HCT116 (cell line): ENCODE measurements around the gene PYGO1. TPM values are rescaled to one million over a fixed set of nuclear protein-coding genes. Genes with fewer than 3 reads are reported as not detected.

Experiments
- ATAC-seq: fragments of 200-7000 bp; cut with Tn5 transposase; 2 replicates; pipeline ENCODE4 v1.9.1; 2020; ENCODE audit warnings: mild to moderate bottlenecking, moderate library complexity
- BruUV-seq: library from RNA; stranded (reverse); fragments of 400-500 nt; replicated peaks from 2 replicates; lab custom pipeline; 2021; lab: Mats Ljungman, UMichigan
- CTCF ChIA-PET: fragments of 300-600 bp; sonication (Branson Sonifier 250); formaldehyde crosslinking; loops from one replicate; lab custom pipeline; 2021; ENCODE audit warnings: antibody characterized with exemption; lab: Charles Lee
- POLR2A ChIA-PET: fragments of 300-600, 350-600 bp; sonication (Branson Sonifier 250); formaldehyde crosslinking; loops from one replicate; lab custom pipeline; 2021; ENCODE audit warnings: antibody characterized with exemption; lab: Charles Lee
- RAD21 ChIA-PET, 2 experiments: fragments of 300-600 bp; sonication (Branson Sonifier 250); formaldehyde crosslinking; loops; one replicate each; lab custom pipeline; 2023; ENCODE audit warnings: low total read pairs in 2 of 2; ENCODE audit not compliant: uncharacterized antibody in 2 of 2, unreplicated experiment in 2 of 2, low non-redundant PET in 1 of 2; lab: Charles Lee
- DNase-seq: peaks from one replicate; pipeline ENCODE4 v3.0.0-alpha.2; 2010; ENCODE audit warnings: low read depth, low spot score
- H2AFZ ChIP-seq: fragments of 200-600 bp; shearing (Covaris generic), sonication (generic); 2 replicates; pipeline ENCODE4 v1.6.1; 2017; ENCODE audit warnings: low read depth, mixed run types, mixed read lengths, antibody characterized with exemption, low read length; ENCODE audit not compliant: poor library complexity, severe bottlenecking
- H3K27ac ChIP-seq: 2 replicates; pipeline ENCODE4 v1.5.1; 2012; ENCODE audit warnings: low read depth, low read length
- H3K27me3 ChIP-seq: fragments of 200-600 bp; sonication (generic); 2 replicates; pipeline ENCODE4 v1.6.1; 2016; ENCODE audit warnings: mixed run types, low read length, mixed read lengths; ENCODE audit not compliant: insufficient read depth
- H3K36me3 ChIP-seq, 2 experiments: fragments of 200-500 bp in 1 of 2; fragments of 200-600 bp in 1 of 2; sonication (Bioruptor generic) in 1 of 2; sonication (generic) in 1 of 2; 2 replicates each; pipeline versions ENCODE4 v1.5.1 to v1.6.1; 2014 to 2016; ENCODE audit warnings: low read length in 2 of 2, inconsistent platforms in 1 of 2, mixed read lengths in 1 of 2, mixed run types in 1 of 2; ENCODE audit not compliant: insufficient read depth in 2 of 2, control insufficient read depth in 1 of 2
- H3K4me1 ChIP-seq, 2 experiments: fragments of 200-600 bp in 1 of 2; sonication (generic) in 1 of 2; 2 replicates each; pipeline versions ENCODE4 v1.5.1 to v1.6.1; 2012 to 2017; ENCODE audit warnings: low read length in 2 of 2, inconsistent platforms in 1 of 2, mild to moderate bottlenecking in 1 of 2, mixed read lengths in 1 of 2, mixed run types in 1 of 2, moderate library complexity in 1 of 2; ENCODE audit not compliant: insufficient read depth in 2 of 2, control insufficient read depth in 1 of 2
- H3K4me2 ChIP-seq: fragments of 200-600 bp; sonication (generic); 2 replicates; pipeline ENCODE4 v1.6.1; 2017; ENCODE audit warnings: mixed run types, low read length, mixed read lengths
- H3K4me3 ChIP-seq, 2 experiments: fragments of 200-600 bp in 1 of 2; sonication (generic) in 1 of 2; replicated peaks in 1 of 2; 2 replicates each; pipeline ENCODE4 v1.5.1; 2011 to 2016; ENCODE audit warnings: low read length in 2 of 2, control low read depth in 1 of 2, low read depth in 1 of 2, mild to moderate bottlenecking in 1 of 2, mixed read lengths in 1 of 2, mixed run types in 1 of 2
- H3K79me2 ChIP-seq: fragments of 200-600 bp; sonication (generic); 2 replicates; pipeline ENCODE4 v1.6.1; 2017; ENCODE audit warnings: mild to moderate bottlenecking, mixed run types, low read length, moderate library complexity, mixed read lengths; ENCODE audit not compliant: insufficient read depth
- H3K9ac ChIP-seq: fragments of 200-600 bp; sonication (generic); 2 replicates; pipeline ENCODE4 v1.6.1; 2016; ENCODE audit warnings: low read length, mixed read lengths
- H3K9me2 ChIP-seq: fragments of 200-600 bp; sonication (generic), shearing (Covaris generic); 2 replicates; pipeline ENCODE4 v1.6.1; 2017; ENCODE audit warnings: mixed run types, mild to moderate bottlenecking, moderate library complexity; ENCODE audit not compliant: insufficient read depth
- H3K9me3 ChIP-seq, 2 experiments: fragments of 200-500 bp in 1 of 2; fragments of 200-600 bp in 1 of 2; sonication (Bioruptor generic) in 1 of 2; sonication (generic) in 1 of 2; 2 replicates each; pipeline ENCODE4 v1.6.1; 2014 to 2017; ENCODE audit warnings: low read length in 2 of 2, mixed read lengths in 2 of 2, inconsistent platforms in 1 of 2, low read depth in 1 of 2, mild to moderate bottlenecking in 1 of 2, mixed run types in 1 of 2, moderate library complexity in 1 of 2; ENCODE audit not compliant: control insufficient read depth in 1 of 2, insufficient read depth in 1 of 2
- H4K20me1 ChIP-seq: fragments of 200-600 bp; sonication (generic), shearing (Covaris generic); 2 replicates; pipeline ENCODE4 v1.6.1; 2017; ENCODE audit warnings: mixed run types, mild to moderate bottlenecking, moderate library complexity; ENCODE audit not compliant: insufficient read depth
- CBX3 ChIP-seq: IDR thresholded peaks from 2 replicates; pipeline ENCODE4 v1.6.1; 2012; ENCODE audit warnings: low read depth
- ELF1 ChIP-seq: IDR thresholded peaks from 2 replicates; pipeline ENCODE4 v1.6.1; 2012; ENCODE audit warnings: low read depth, borderline replicate concordance
- EZH2 ChIP-seq: fragments of 200-600 bp; sonication (generic); IDR thresholded peaks from 2 replicates; pipeline ENCODE4 v1.6.1; 2017; ENCODE audit warnings: antibody characterized with exemption, mixed run types
- EZH2phosphoT487 ChIP-seq: fragments of 200-600 bp; IDR thresholded peaks from 2 replicates; pipeline ENCODE4 v1.6.1; 2018; ENCODE audit warnings: antibody characterized with exemption, borderline replicate concordance
- FOSL1 ChIP-seq: IDR thresholded peaks from 2 replicates; pipeline ENCODE4 v1.6.1; 2012; ENCODE audit warnings: low read depth
- POLR2A ChIP-seq: IDR thresholded peaks from 2 replicates; pipeline ENCODE4 v1.7.0; 2011; ENCODE audit warnings: borderline replicate concordance; ENCODE audit not compliant: insufficient read depth, insufficient read length; ENCODE audit errors: extremely low read depth
- POLR2AphosphoS5 ChIP-seq: IDR thresholded peaks from 2 replicates; pipeline ENCODE4 v1.6.1; 2011; ENCODE audit warnings: mild to moderate bottlenecking, low read depth, low read length, moderate library complexity
- RAD21 ChIP-seq: IDR thresholded peaks from 2 replicates; pipeline ENCODE4 v1.6.1; 2012; ENCODE audit warnings: low read depth, mild to moderate bottlenecking
- SRF ChIP-seq: IDR thresholded peaks from 2 replicates; pipeline ENCODE4 v1.6.1; 2012; ENCODE audit warnings: low read depth
- TCF7L2 ChIP-seq: IDR thresholded peaks from 2 replicates; pipeline ENCODE4 v1.7.0; 2011; ENCODE audit warnings: borderline replicate concordance, inconsistent platforms; ENCODE audit not compliant: insufficient read depth, insufficient read length; ENCODE audit errors: extremely low read depth
- YY1 ChIP-seq: IDR thresholded peaks from 2 replicates; pipeline ENCODE4 v1.6.1; 2011; ENCODE audit warnings: low read length, low read depth, moderate library complexity, mild to moderate bottlenecking; ENCODE audit not compliant: insufficient replicate concordance; ENCODE audit errors: extremely low read depth
- ZFX ChIP-seq: fragments of 450-650 bp; IDR thresholded peaks from 2 replicates; pipeline ENCODE4 v1.6.1; 2017
- intact Hi-C: fragments of 100-400 bp; cut with micrococcal nuclease; formaldehyde crosslinking; loops from 2 replicates; pipeline ENCODE4 v1.10.0; 2022
- total RNA-seq: library from RNA; stranded (reverse); gene quantifications from one replicate; pipeline ENCODE4 v1.2.1, GENCODE V29; 2021; ENCODE audit not compliant: unreplicated experiment
- TF ChIP-seq, protein P1 (sequence below), 3 experiments: fragments of 200-600 bp in 1 of 3; sonication (generic) in 1 of 3; IDR thresholded peaks in 2 of 3; conservative IDR thresholded peaks in 1 of 3; 2 replicates each; pipeline ENCODE4 v1.5.1; 2012 to 2017; ENCODE audit warnings: low read depth in 2 of 3, low read length in 2 of 3, antibody characterized with exemption in 1 of 3, borderline replicate concordance in 1 of 3, control low read depth in 1 of 3, mild to moderate bottlenecking in 1 of 3, mixed read lengths in 1 of 3, mixed run types in 1 of 3, moderate library complexity in 1 of 3; ENCODE audit not compliant: insufficient read depth in 1 of 3
- TF ChIP-seq, protein P2 (sequence below): IDR thresholded peaks from 2 replicates; pipeline ENCODE4 v1.6.1; 2012
- TF ChIP-seq, protein P3 (sequence below): IDR thresholded peaks from 2 replicates; pipeline ENCODE4 v1.6.1; 2012; ENCODE audit warnings: low read depth

The PYGO1 gene
- total RNA-seq, 1 experiment from 2014 or later, result 0.34 TPM

DNA sequence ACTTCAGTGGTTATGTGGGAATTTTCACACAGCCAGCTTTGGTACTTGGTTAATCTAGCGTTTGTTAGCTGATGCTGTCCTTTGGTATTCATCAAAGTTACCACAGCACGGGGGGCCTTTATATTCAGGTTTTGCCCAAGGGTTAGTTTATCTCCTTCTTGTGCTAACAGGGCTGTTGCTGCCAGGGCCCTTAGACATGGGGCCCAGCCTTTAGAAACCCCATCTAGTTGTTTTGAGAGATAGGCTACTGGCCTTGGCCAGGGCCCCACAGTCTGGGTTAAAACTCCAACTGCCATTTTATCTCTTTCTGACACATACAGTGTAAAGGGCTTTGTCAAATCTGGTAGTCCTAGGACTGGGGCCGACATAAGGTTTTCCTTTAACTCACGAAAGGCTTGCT lies 72.7 kb downstream of the PYGO1 start:
- Histone ChIP-seq H3K79me2 (no peaks in the 10 kb centered on the region), H3K4me1 (no peaks in the 10 kb centered on the region), H3K36me3 (no peaks in the 10 kb centered on the region), H3K9me3 (no peaks in the 10 kb centered on the region), H3K4me2 (no peak overlapping the region), H3K9me2 (no peaks in the 10 kb centered on the region), H4K20me1 (no peaks in the 10 kb centered on the region), H3K27ac (no peak overlapping the region), H3K4me3 (no peak overlapping the region), H3K9ac (no peak overlapping the region), H3K27me3 (no peaks in the 10 kb centered on the region), H2AFZ (no peak overlapping the region)
- CTCF ChIA-PET, result interaction anchor here (1.0 kb wide), 1 partner anchor 10 kb away, joined by 8 read pairs; no protein-coding TSS in a partner anchor
- intact Hi-C loops, result no loop called here
- no peak for TF ChIP-seq EZH2
- TF ChIP-seq, protein P1, sequence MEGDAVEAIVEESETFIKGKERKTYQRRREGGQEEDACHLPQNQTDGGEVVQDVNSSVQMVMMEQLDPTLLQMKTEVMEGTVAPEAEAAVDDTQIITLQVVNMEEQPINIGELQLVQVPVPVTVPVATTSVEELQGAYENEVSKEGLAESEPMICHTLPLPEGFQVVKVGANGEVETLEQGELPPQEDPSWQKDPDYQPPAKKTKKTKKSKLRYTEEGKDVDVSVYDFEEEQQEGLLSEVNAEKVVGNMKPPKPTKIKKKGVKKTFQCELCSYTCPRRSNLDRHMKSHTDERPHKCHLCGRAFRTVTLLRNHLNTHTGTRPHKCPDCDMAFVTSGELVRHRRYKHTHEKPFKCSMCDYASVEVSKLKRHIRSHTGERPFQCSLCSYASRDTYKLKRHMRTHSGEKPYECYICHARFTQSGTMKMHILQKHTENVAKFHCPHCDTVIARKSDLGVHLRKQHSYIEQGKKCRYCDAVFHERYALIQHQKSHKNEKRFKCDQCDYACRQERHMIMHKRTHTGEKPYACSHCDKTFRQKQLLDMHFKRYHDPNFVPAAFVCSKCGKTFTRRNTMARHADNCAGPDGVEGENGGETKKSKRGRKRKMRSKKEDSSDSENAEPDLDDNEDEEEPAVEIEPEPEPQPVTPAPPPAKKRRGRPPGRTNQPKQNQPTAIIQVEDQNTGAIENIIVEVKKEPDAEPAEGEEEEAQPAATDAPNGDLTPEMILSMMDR (IDR thresholded peaks at IDR 0.05 in 2 of 3, conservative IDR thresholded peaks at IDR 0.05 in 1 of 3; ENCODE audit: borderline replicate concordance in 1 of 3, insufficient read depth in 1 of 3, low read depth in 2 of 3, low read length in 2 of 3), result no peak
- TF ChIP-seq, protein P2, sequence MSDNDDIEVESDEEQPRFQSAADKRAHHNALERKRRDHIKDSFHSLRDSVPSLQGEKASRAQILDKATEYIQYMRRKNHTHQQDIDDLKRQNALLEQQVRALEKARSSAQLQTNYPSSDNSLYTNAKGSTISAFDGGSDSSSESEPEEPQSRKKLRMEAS, result no peak
- TF ChIP-seq POLR2AphosphoS5, result no peak
- no peak for TF ChIP-seq YY1
- TF ChIP-seq ELF1, result no peak
- TF ChIP-seq FOSL1, result no peak
- TF ChIP-seq CBX3, result no peak
- no peak for TF ChIP-seq ZFX
- TF ChIP-seq RAD21, result no peak
- no peak for TF ChIP-seq SRF
- TF ChIP-seq, protein P3, sequence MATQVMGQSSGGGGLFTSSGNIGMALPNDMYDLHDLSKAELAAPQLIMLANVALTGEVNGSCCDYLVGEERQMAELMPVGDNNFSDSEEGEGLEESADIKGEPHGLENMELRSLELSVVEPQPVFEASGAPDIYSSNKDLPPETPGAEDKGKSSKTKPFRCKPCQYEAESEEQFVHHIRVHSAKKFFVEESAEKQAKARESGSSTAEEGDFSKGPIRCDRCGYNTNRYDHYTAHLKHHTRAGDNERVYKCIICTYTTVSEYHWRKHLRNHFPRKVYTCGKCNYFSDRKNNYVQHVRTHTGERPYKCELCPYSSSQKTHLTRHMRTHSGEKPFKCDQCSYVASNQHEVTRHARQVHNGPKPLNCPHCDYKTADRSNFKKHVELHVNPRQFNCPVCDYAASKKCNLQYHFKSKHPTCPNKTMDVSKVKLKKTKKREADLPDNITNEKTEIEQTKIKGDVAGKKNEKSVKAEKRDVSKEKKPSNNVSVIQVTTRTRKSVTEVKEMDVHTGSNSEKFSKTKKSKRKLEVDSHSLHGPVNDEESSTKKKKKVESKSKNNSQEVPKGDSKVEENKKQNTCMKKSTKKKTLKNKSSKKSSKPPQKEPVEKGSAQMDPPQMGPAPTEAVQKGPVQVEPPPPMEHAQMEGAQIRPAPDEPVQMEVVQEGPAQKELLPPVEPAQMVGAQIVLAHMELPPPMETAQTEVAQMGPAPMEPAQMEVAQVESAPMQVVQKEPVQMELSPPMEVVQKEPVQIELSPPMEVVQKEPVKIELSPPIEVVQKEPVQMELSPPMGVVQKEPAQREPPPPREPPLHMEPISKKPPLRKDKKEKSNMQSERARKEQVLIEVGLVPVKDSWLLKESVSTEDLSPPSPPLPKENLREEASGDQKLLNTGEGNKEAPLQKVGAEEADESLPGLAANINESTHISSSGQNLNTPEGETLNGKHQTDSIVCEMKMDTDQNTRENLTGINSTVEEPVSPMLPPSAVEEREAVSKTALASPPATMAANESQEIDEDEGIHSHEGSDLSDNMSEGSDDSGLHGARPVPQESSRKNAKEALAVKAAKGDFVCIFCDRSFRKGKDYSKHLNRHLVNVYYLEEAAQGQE, result no peak
- TF ChIP-seq EZH2phosphoT487, result no peak
- TF ChIP-seq TCF7L2, result no peak
- TF ChIP-seq POLR2A, result no peak
- POLR2A ChIA-PET, result no interaction called here
- no peak for ATAC-seq
- DNase-seq, result no peak
- BruUV-seq, result no TSS peak
- RAD21 ChIA-PET, result no interaction called here
